ENCODE data around the gene SPATA20. TPM values are rescaled to one million over a fixed set of nuclear protein-coding genes. Genes with fewer than 3 reads are reported as not detected.

SPATA20 gene
- total and polyA plus RNA-seq, 2 donors (not counting 3 experiments of a cell fraction or from before 2014, with no cell fraction given) = 42.3 to 51.5 TPM

GRCh38 chr17:50601823-50602375 is 54.9 kb downstream of the SPATA20 start:
- Histone ChIP-seq H3K9me1 (replicated peaks; ENCODE audit: control insufficient read depth, extremely low read depth, insufficient read depth, low read length) (no peaks in the 10 kb centered on the region), H3K9ac (replicated peaks; ENCODE audit: extremely low read depth, insufficient read depth, low read length) (no peak overlapping the region), H3K27ac (ENCODE audit: insufficient read depth, low read depth, low read length) (no peak overlapping the region), H3K27me3 (ENCODE audit: control insufficient read depth in 2 of 2, insufficient read depth in 2 of 2, low read length in 2 of 2) (peaks cover 2 to 3% of the 10 kb centered on the region in 2 experiments), H3K79me2 (ENCODE audit: control insufficient read depth, insufficient read depth, low read length) (no peaks in the 10 kb centered on the region), H3K9me3 (replicated peaks; ENCODE audit: control insufficient read depth, insufficient read depth, low read length) (no peaks in the 10 kb centered on the region), H3K4me1 (ENCODE audit: control insufficient read depth, extremely low read depth, insufficient read depth, low read length) (peaks cover 13% of the 10 kb centered on the region), H3K36me3 (ENCODE audit: control insufficient read depth in 2 of 2, extremely low read depth in 1 of 2, insufficient read depth in 2 of 2, low read length in 2 of 2) (no peaks in the 10 kb centered on the region), H2AFZ (ENCODE audit: low read depth, low read length) (no peak overlapping the region), H3K4me2 (ENCODE audit: insufficient read depth, low read length) (no peak overlapping the region), H3K4me3 (replicated peaks in 1 of 3; ENCODE audit: insufficient read depth in 1 of 3, low read depth in 1 of 3, low read length in 3 of 3) (no peak overlapping the region), H4K20me1 (replicated peaks; ENCODE audit: control insufficient read depth, extremely low read depth, insufficient read depth, low read length) (no peaks in the 10 kb centered on the region)
- no peak for FAIRE-seq
- ChIA-PET CTCF (interaction anchor here (0.9 kb wide), 1 partner anchor 11 kb away, joined by 3 read pairs; no protein-coding TSS in a partner anchor), POLR2A (no interaction called here)
- BruUV-seq (replicated peaks) = no TSS peak
- intact Hi-C loops (cut with micrococcal nuclease) (loop anchor here (5.0 kb wide), 1 partner anchor 40 kb away; the partner anchor contains the start of gene CACNA1G), dilution Hi-C loops (cut with MboI; ENCODE audit: extremely low pct_ligation_motif_present, low sequenced_read_pairs) (no loop called here)
- DNase-seq (ENCODE audit: low read depth, low spot score) = no peak
- no peak for TF ChIP-seq MAX (IDR thresholded peaks at IDR 0.05; ENCODE audit: insufficient read depth, insufficient read length)
- no peak for TF ChIP-seq CTCF (IDR thresholded peaks at IDR 0.05; ENCODE audit: extremely low read depth in 1 of 2, insufficient read depth in 1 of 2, low read depth in 1 of 2, low read length in 2 of 2)
- no peak for TF ChIP-seq GATA2 (IDR thresholded peaks at IDR 0.05; ENCODE audit: insufficient read depth, insufficient read length, low read depth, low read length)
- no peak for TF ChIP-seq MYC (IDR thresholded peaks at IDR 0.05; ENCODE audit: low read depth, low read length)
- TF ChIP-seq FOS (IDR thresholded peaks at IDR 0.05; ENCODE audit: borderline replicate concordance, insufficient read depth, low read length) = no peak
- TF ChIP-seq JUN (IDR thresholded peaks at IDR 0.05; ENCODE audit: borderline replicate concordance, insufficient read depth, insufficient read length, low read depth) = no peak
- no peak for TF ChIP-seq POLR2A (IDR thresholded peaks at IDR 0.05; ENCODE audit: low read depth, low read length)

Measured in endothelial cell of umbilical vein (primary cell).